Endothelial cell of umbilical vein (primary cell): Measurements from ENCODE around the gene CD151. TPM values are rescaled to one million over a fixed set of nuclear protein-coding genes. Genes with fewer than 3 reads are reported as not detected.
A peak's percentile ranks its signal among the peaks of the same experiment; 100 is the strongest.

Experiments
- BruUV-seq: library from RNA; stranded (reverse); fragments of 400-500 nt; replicated peaks from 2 replicates; lab custom pipeline; 2021; lab: Mats Ljungman, UMichigan
- CTCF ChIA-PET: fragments of 300-600, 350-600 bp; sonication (Branson Sonifier 250); formaldehyde crosslinking; loops from one replicate; lab custom pipeline; 2021; ENCODE audit warnings: antibody characterized with exemption, inconsistent platforms; lab: Charles Lee
- POLR2A ChIA-PET: fragments of 300-600, 350-600 bp; sonication (Branson Sonifier 250); formaldehyde crosslinking; loops from one replicate; lab custom pipeline; 2021; ENCODE audit warnings: antibody characterized with exemption, inconsistent platforms; lab: Charles Lee
- DNase-seq: peaks from one replicate; pipeline ENCODE4 v3.0.0-alpha.2; 2011; ENCODE audit warnings: low read depth, low spot score
- FAIRE-seq: peaks from 2 replicates; lab custom pipeline; 2011; peaks lifted over from hg19 to GRCh38; lab: Jason Lieb, UNC
- H2AFZ ChIP-seq: 2 replicates; pipeline ENCODE4 v1.6.0; 2012; ENCODE audit warnings: low read depth, low read length, control low read depth, inconsistent platforms
- H3K27ac ChIP-seq: 2 replicates; pipeline ENCODE4 v1.5.1; 2011; ENCODE audit warnings: low read depth, mild to moderate bottlenecking, control low read depth, low read length, moderate library complexity; ENCODE audit not compliant: insufficient read depth
- H3K27me3 ChIP-seq, 2 experiments: 2 replicates each; pipeline versions ENCODE4 v1.6.0 to v1.6.1; 2011; ENCODE audit warnings: low read length in 2 of 2, mixed read lengths in 1 of 2; ENCODE audit not compliant: control insufficient read depth in 2 of 2, insufficient read depth in 2 of 2
- H3K36me3 ChIP-seq, 2 experiments: 2 replicates in 1 of 2; 3 replicates in 1 of 2; pipeline ENCODE4 v1.5.1; 2011; ENCODE audit warnings: low read length in 2 of 2, mild to moderate bottlenecking in 1 of 2, moderate library complexity in 1 of 2; ENCODE audit not compliant: control insufficient read depth in 2 of 2, insufficient read depth in 2 of 2; ENCODE audit errors: extremely low read depth in 1 of 2
- H3K4me1 ChIP-seq: 3 replicates; pipeline ENCODE4 v1.5.1; 2011; ENCODE audit warnings: mild to moderate bottlenecking, low read length; ENCODE audit not compliant: control insufficient read depth, insufficient read depth; ENCODE audit errors: extremely low read depth
- H3K4me2 ChIP-seq: 2 replicates; pipeline ENCODE4 v1.6.1; 2011; ENCODE audit warnings: low read length, control low read depth, mixed read lengths; ENCODE audit not compliant: insufficient read depth
- H3K4me3 ChIP-seq, 3 experiments: fragments of 200-600 bp in 1 of 3; sonication (generic), shearing (Covaris generic) in 1 of 3; replicated peaks in 1 of 3; 2 replicates each; pipeline ENCODE4 v1.5.1; 2011 to 2016; ENCODE audit warnings: control low read depth in 3 of 3, low read length in 3 of 3, mild to moderate bottlenecking in 2 of 3, inconsistent platforms in 1 of 3, low read depth in 1 of 3, moderate library complexity in 1 of 3; ENCODE audit not compliant: insufficient read depth in 1 of 3
- H3K79me2 ChIP-seq: 2 replicates; pipeline ENCODE4 v1.6.0; 2012; ENCODE audit warnings: low read length, inconsistent platforms; ENCODE audit not compliant: control insufficient read depth, insufficient read depth
- H3K9ac ChIP-seq: replicated peaks from 2 replicates; pipeline ENCODE3; 2011; ENCODE audit warnings: low read length, control low read depth; ENCODE audit not compliant: insufficient read depth; ENCODE audit errors: extremely low read depth
- H3K9me1 ChIP-seq: replicated peaks from 3 replicates; pipeline ENCODE4 v1.6.0; 2011; ENCODE audit warnings: mild to moderate bottlenecking, low read length; ENCODE audit not compliant: control insufficient read depth, insufficient read depth; ENCODE audit errors: extremely low read depth
- H3K9me3 ChIP-seq: replicated peaks from 2 replicates; pipeline ENCODE4 v1.5.1; 2012; ENCODE audit warnings: low read length, inconsistent platforms; ENCODE audit not compliant: control insufficient read depth, insufficient read depth
- H4K20me1 ChIP-seq: replicated peaks from 2 replicates; pipeline ENCODE3; 2011; ENCODE audit warnings: mild to moderate bottlenecking, low read length; ENCODE audit not compliant: control insufficient read depth, insufficient read depth; ENCODE audit errors: extremely low read depth
- CTCF ChIP-seq, 2 donors: IDR thresholded peaks; 1 replicate in 1 of 2; 2 replicates in 1 of 2; pipeline ENCODE4 v1.5.1; 2011; ENCODE audit warnings: low read length in 2 of 2, mild to moderate bottlenecking in 2 of 2, moderate library complexity in 2 of 2, control low read depth in 1 of 2, inconsistent platforms in 1 of 2, low read depth in 1 of 2; ENCODE audit not compliant: insufficient read depth in 1 of 2; ENCODE audit errors: extremely low read depth in 1 of 2
- EZH2 ChIP-seq: IDR thresholded peaks from 2 replicates; pipeline ENCODE4 v1.6.1; 2012; ENCODE audit warnings: borderline replicate concordance, low read depth, mild to moderate bottlenecking, moderate library complexity, low read length, inconsistent platforms; ENCODE audit not compliant: severe bottlenecking
- FOS ChIP-seq: IDR thresholded peaks from 2 replicates; pipeline ENCODE4 v1.6.1; 2011; ENCODE audit warnings: mild to moderate bottlenecking, low read length, moderate library complexity, borderline replicate concordance; ENCODE audit not compliant: insufficient read depth
- GATA2 ChIP-seq: IDR thresholded peaks from 2 replicates; pipeline ENCODE4 v1.7.0; 2011; ENCODE audit warnings: low read depth, mild to moderate bottlenecking, moderate library complexity, mixed read lengths, low read length; ENCODE audit not compliant: insufficient read length, insufficient read depth
- JUN ChIP-seq: IDR thresholded peaks from 2 replicates; pipeline ENCODE4 v1.6.1; 2011; ENCODE audit warnings: borderline replicate concordance, low read depth; ENCODE audit not compliant: insufficient read length, insufficient read depth
- MAX ChIP-seq: IDR thresholded peaks from 2 replicates; pipeline ENCODE4 v1.6.1; 2011; ENCODE audit not compliant: insufficient read depth, insufficient read length
- MYC ChIP-seq: IDR thresholded peaks from one replicate; pipeline ENCODE4 v1.6.1; 2011; ENCODE audit warnings: mild to moderate bottlenecking, low read depth, low read length
- POLR2A ChIP-seq: IDR thresholded peaks from 2 replicates; pipeline ENCODE4 v1.6.1; 2012; ENCODE audit warnings: low read depth, mild to moderate bottlenecking, control low read depth, low read length
- POLR2AphosphoS5 ChIP-seq: IDR thresholded peaks from 2 replicates; pipeline ENCODE4 v1.6.1; 2012; ENCODE audit warnings: low read depth, mild to moderate bottlenecking, control low read depth, low read length, moderate library complexity; ENCODE audit not compliant: insufficient read depth
- dilution Hi-C: fragments of 300-500 bp; cut with MboI; formaldehyde crosslinking; loops from one replicate; pipeline ENCODE4 v1.15.0; 2019; ENCODE audit warnings: low sequenced_read_pairs; ENCODE audit not compliant: extremely low pct_ligation_motif_present
- intact Hi-C: fragments of 100-400 bp; cut with micrococcal nuclease; formaldehyde crosslinking; loops from one replicate; pipeline ENCODE4 v1.10.0; 2022
- polyA plus RNA-seq, 4 experiments: library from polyadenylated mRNA; depleted of rRNA in 3 of 4; stranded (reverse) in 3 of 4; unstranded in 1 of 4; fragments of >200 nt; gene quantifications; 2 replicates each; pipeline versions ENCODE4 v1.2.1 to v1.2.3, GENCODE V29; 2011 to 2012; ENCODE audit warnings: missing spikeins in 1 of 4
- total RNA-seq: library from RNA; stranded (reverse); gene quantifications from 2 replicates; pipeline ENCODE4 v1.2.3, GENCODE V29; 2021

Gene CD151
- total and polyA plus RNA-seq, 2 donors (not counting 3 experiments of a cell fraction or from before 2014, with no cell fraction given): 515 to 1,090 TPM

- POLR2A ChIA-PET: no interaction called here
- Histone ChIP-seq H3K27ac (no peak overlapping the region), H2AFZ (no peak overlapping the region), H3K27me3 (no peaks in the 10 kb centered on the region), H3K4me1 (peaks cover 11% of the 10 kb centered on the region), H3K9ac (no peak overlapping the region), H3K36me3 (no peaks in the 10 kb centered on the region), H3K4me2 (no peak overlapping the region), H3K79me2 (peaks cover 4% of the 10 kb centered on the region), H3K9me1 (no peaks in the 10 kb centered on the region), H4K20me1 (no peaks in the 10 kb centered on the region), H3K4me3 (no peak overlapping the region), H3K9me3 (no peaks in the 10 kb centered on the region)
- CTCF ChIA-PET: interaction anchor here (0.7 to 1.6 kb wide), 2 partner anchors 199 to 200 kb away, joined by 3 to 4 read pairs; no protein-coding TSS in a partner anchor
- peak in 1 of 2 donors; percentile 4 for TF ChIP-seq CTCF (IDR thresholded peaks at IDR 0.05; ENCODE audit: extremely low read depth in 1 of 2, insufficient read depth in 1 of 2, low read depth in 1 of 2, low read length in 2 of 2)
- TF ChIP-seq JUN: no peak
- FAIRE-seq (no peak), DNase-seq (no peak)
- BruUV-seq: no TSS peak
- dilution Hi-C loops (no loop called here), intact Hi-C loops (no loop called here)
Measured at GRCh38 chr11:850775-851763, 18.3 kb downstream of the CD151 start.

- ChIA-PET CTCF (no interaction called here), POLR2A (no interaction called here)
- no peaks in the 10 kb centered on the region for H4K20me1 ChIP-seq
- no peaks in the 10 kb centered on the region for H3K9me3 ChIP-seq
- FAIRE-seq: no peak
- H3K4me1 ChIP-seq: peaks cover 5% of the 10 kb centered on the region
- no peak overlapping the region for H3K9ac ChIP-seq
- no peak for TF ChIP-seq EZH2
- TF ChIP-seq MYC: no peak
- no peak for TF ChIP-seq JUN
- no peak for TF ChIP-seq POLR2AphosphoS5
- no peak for TF ChIP-seq POLR2A
- TF ChIP-seq MAX: no peak
- TF ChIP-seq GATA2: no peak
- TF ChIP-seq FOS: no peak
- no peak for TF ChIP-seq CTCF (IDR thresholded peaks at IDR 0.05; ENCODE audit: extremely low read depth in 1 of 2, insufficient read depth in 1 of 2, low read depth in 1 of 2, low read length in 2 of 2)
- H2AFZ ChIP-seq: no peak overlapping the region
- no peaks in the 10 kb centered on the region for H3K79me2 ChIP-seq
- no peak overlapping the region for H3K4me2 ChIP-seq
- DNase-seq: no peak
- H3K27me3 ChIP-seq: no peaks in the 10 kb centered on the region
- no TSS peak for BruUV-seq
- no peaks in the 10 kb centered on the region for H3K9me1 ChIP-seq
- dilution Hi-C loops (no loop called here), intact Hi-C loops (no loop called here)
- no peak overlapping the region for H3K4me3 ChIP-seq
- no peak overlapping the region for H3K27ac ChIP-seq
- H3K36me3 ChIP-seq: no peaks in the 10 kb centered on the region
Measured at GRCh38 chr11:852762-853161, 20.0 kb downstream of the CD151 start.
